AG04450 (cell line): ENCODE results near the gene PPM1F. TPM values are rescaled to one million over a fixed set of nuclear protein-coding genes. Genes with fewer than 3 reads are reported as not detected.

Experiments used
- CTCF ChIA-PET: fragments of 300-600, 350-600 bp; formaldehyde crosslinking; extraction: SDS; loops from one replicate; lab custom pipeline; 2022; ENCODE audit warnings: antibody characterized with exemption, inconsistent platforms; lab: Charles Lee
- POLR2A ChIA-PET: fragments of 350-600 bp; formaldehyde crosslinking; extraction: SDS; loops from one replicate; lab custom pipeline; 2021; ENCODE audit warnings: antibody characterized with exemption, inconsistent platforms; lab: Yijun Ruan, JAX
- DNase-seq: peaks from one replicate; pipeline ENCODE4 v3.0.0-alpha.2; 2011; ENCODE audit warnings: low read depth, low spot score
- H3K27ac ChIP-seq: one replicate; pipeline ENCODE4 v1.5.1; 2012; ENCODE audit warnings: low read depth, low read length, control low read depth
- H3K27me3 ChIP-seq: one replicate; pipeline ENCODE4 v1.6.0; 2012; ENCODE audit warnings: low read length; ENCODE audit not compliant: control insufficient read depth, insufficient read depth
- H3K4me3 ChIP-seq: 2 replicates; pipeline ENCODE4 v1.5.1; 2011; ENCODE audit warnings: mild to moderate bottlenecking, low read depth, low read length, control low read depth
- H3K9me3 ChIP-seq: 2 replicates; pipeline ENCODE4 v1.5.1; 2012; ENCODE audit warnings: low read length; ENCODE audit not compliant: control insufficient read depth, insufficient read depth
- CTCF ChIP-seq: IDR thresholded peaks from 2 replicates; pipeline ENCODE4 v1.5.1; 2011; ENCODE audit warnings: low read depth, low read length, control low read depth, inconsistent platforms
- polyA plus RNA-seq: library from polyadenylated mRNA; depleted of rRNA; stranded (reverse); fragments of >200 nt; gene quantifications from 2 replicates; pipeline ENCODE4 v1.2.3, GENCODE V29; 2011

PPM1F gene
- polyA plus RNA-seq, 1 experiment = 17.7 TPM

GRCh38 chr22:21975854-21976345 is 23.3 kb upstream of the PPM1F start:
- no peaks in the 10 kb centered on the region for H3K27me3 ChIP-seq
- no peak for DNase-seq
- no peak overlapping the region for H3K4me3 ChIP-seq
- H3K9me3 ChIP-seq = no peaks in the 10 kb centered on the region
- H3K27ac ChIP-seq = no peak overlapping the region
- POLR2A ChIA-PET = no interaction called here
- CTCF ChIA-PET = no interaction called here
- TF ChIP-seq CTCF = no peak

- no peak overlapping the region for H3K4me3 ChIP-seq
- CTCF ChIA-PET = no interaction called here
- no peak for TF ChIP-seq CTCF
- no peaks in the 10 kb centered on the region for H3K27me3 ChIP-seq
- POLR2A ChIA-PET = no interaction called here
- no peaks in the 10 kb centered on the region for H3K9me3 ChIP-seq
- no peak overlapping the region for H3K27ac ChIP-seq
- no peak for DNase-seq
Observed at GRCh38 chr22:21975273-21975672, 22.6 kb upstream of the PPM1F start.

GRCh38 chr22:21974058-21974649 is 21.5 kb upstream of the PPM1F start:
- no peaks in the 10 kb centered on the region for H3K27me3 ChIP-seq
- ChIA-PET CTCF (no interaction called here), POLR2A (no interaction called here)

GRCh38 chr22:21972806-21973205 is 20.2 kb upstream of the PPM1F start:
- no peaks in the 10 kb centered on the region for H3K27me3 ChIP-seq

More at GRCh38 chr22:21974058-21974649, 21.5 kb upstream of the PPM1F start:
- no peak for TF ChIP-seq CTCF
- no peak for DNase-seq
- Histone ChIP-seq H3K27ac (no peak overlapping the region), H3K4me3 (no peak overlapping the region), H3K9me3 (no peaks in the 10 kb centered on the region)

More at GRCh38 chr22:21972806-21973205, 20.2 kb upstream of the PPM1F start:
- ChIA-PET POLR2A (no interaction called here), CTCF (interaction anchor here (0.6 to 2.2 kb wide), 15 partner anchors 9 to 174 kb away, joined by 3 to 30 read pairs (median 4); partner anchors contain the start of genes PPM1F and TOP3B)
- H3K9me3 ChIP-seq = no peaks in the 10 kb centered on the region
- TF ChIP-seq CTCF = no peak
- H3K27ac ChIP-seq = no peak overlapping the region
- H3K4me3 ChIP-seq = no peak overlapping the region
- no peak for DNase-seq
